ENCODE results near the gene NFKB2.

The NFKB2 gene

GRCh38 chr10:102418622-102419268 lies 23.2 kb downstream of the NFKB2 start, which contains the start of gene PSD:
PSD (minus strand) TSS chr10:102418785; CDS start chr10:102417038, 1,747 bp downstream.
- no peaks in the 10 kb centered on the region for H3K36me3 ChIP-seq (ENCODE audit: low read length)
- H3K9ac ChIP-seq (ENCODE audit: low read length) = peak within 1 kb of the TSS; percentile 68; the same call in 1 of the 2 replicates
- H3K79me2 ChIP-seq (ENCODE audit: insufficient read depth, low read length) = no peaks in the 10 kb centered on the region
- no peaks in the 10 kb centered on the region for H3K27me3 ChIP-seq (ENCODE audit: low read length)
- no peaks in the 10 kb centered on the region for H3K9me3 ChIP-seq (ENCODE audit: insufficient read depth, low read length)
- H3K4me2 ChIP-seq (ENCODE audit: low read depth, low read length, poor library complexity, severe bottlenecking) = peak within 1 kb of the TSS; percentile 74
- no peak within 1 kb of the TSS for H3K27ac ChIP-seq (ENCODE audit: low read depth, low read length)
- no peaks in the 10 kb centered on the region for H3K9me2 ChIP-seq (replicated peaks; ENCODE audit: insufficient read depth, low read length)
- no peaks in the 10 kb centered on the region for H4K20me1 ChIP-seq (ENCODE audit: low read depth, low read length)
- no peaks in the 10 kb centered on the region for H3F3A ChIP-seq (ENCODE audit: insufficient read depth)
- TF ChIP-seq EZH2phosphoT487 (conservative IDR thresholded peaks at IDR 0.05; ENCODE audit: low read length) = no peak
- no peak for TF ChIP-seq CTCF (IDR thresholded peaks at IDR 0.05; ENCODE audit: insufficient read depth, low read length, poor library complexity, severe bottlenecking)
- no peak within 1 kb of the TSS for H2AFZ ChIP-seq (ENCODE audit: low read depth, low read length, severe bottlenecking)
- H3K4me3 ChIP-seq (ENCODE audit: insufficient read depth, low read length, poor library complexity, severe bottlenecking) = peak within 1 kb of the TSS; percentile 82

- no peaks in the 10 kb centered on the region for H3K9me3 ChIP-seq (ENCODE audit: insufficient read depth, low read length)
- no peaks in the 10 kb centered on the region for H3K79me2 ChIP-seq (ENCODE audit: insufficient read depth, low read length)
- H3K27ac ChIP-seq (ENCODE audit: low read depth, low read length) = peak overlapping the region; percentile 79; the same call in 1 of the 2 replicates
- peak overlapping the region; percentile 68 for H3K9ac ChIP-seq (ENCODE audit: low read length)
- H2AFZ ChIP-seq (ENCODE audit: low read depth, low read length, severe bottlenecking) = peak overlapping the region; percentile 87
- no peaks in the 10 kb centered on the region for H3F3A ChIP-seq (ENCODE audit: insufficient read depth)
- peak overlapping the region; percentile 82 for H3K4me3 ChIP-seq (ENCODE audit: insufficient read depth, low read length, poor library complexity, severe bottlenecking)
- peak overlapping the region; percentile 74 for H3K4me2 ChIP-seq (ENCODE audit: low read depth, low read length, poor library complexity, severe bottlenecking)
- no peak for TF ChIP-seq CTCF (IDR thresholded peaks at IDR 0.05; ENCODE audit: insufficient read depth, low read length, poor library complexity, severe bottlenecking)
- TF ChIP-seq EZH2phosphoT487 (conservative IDR thresholded peaks at IDR 0.05; ENCODE audit: low read length) = no peak
- H3K27me3 ChIP-seq (ENCODE audit: low read length) = no peaks in the 10 kb centered on the region
- no peaks in the 10 kb centered on the region for H4K20me1 ChIP-seq (ENCODE audit: low read depth, low read length)
- no peaks in the 10 kb centered on the region for H3K36me3 ChIP-seq (ENCODE audit: low read length)
- no peaks in the 10 kb centered on the region for H3K9me2 ChIP-seq (replicated peaks; ENCODE audit: insufficient read depth, low read length)
Measured at GRCh38 chr10:102419269-102420180, 24.0 kb downstream of the NFKB2 start.

DNA sequence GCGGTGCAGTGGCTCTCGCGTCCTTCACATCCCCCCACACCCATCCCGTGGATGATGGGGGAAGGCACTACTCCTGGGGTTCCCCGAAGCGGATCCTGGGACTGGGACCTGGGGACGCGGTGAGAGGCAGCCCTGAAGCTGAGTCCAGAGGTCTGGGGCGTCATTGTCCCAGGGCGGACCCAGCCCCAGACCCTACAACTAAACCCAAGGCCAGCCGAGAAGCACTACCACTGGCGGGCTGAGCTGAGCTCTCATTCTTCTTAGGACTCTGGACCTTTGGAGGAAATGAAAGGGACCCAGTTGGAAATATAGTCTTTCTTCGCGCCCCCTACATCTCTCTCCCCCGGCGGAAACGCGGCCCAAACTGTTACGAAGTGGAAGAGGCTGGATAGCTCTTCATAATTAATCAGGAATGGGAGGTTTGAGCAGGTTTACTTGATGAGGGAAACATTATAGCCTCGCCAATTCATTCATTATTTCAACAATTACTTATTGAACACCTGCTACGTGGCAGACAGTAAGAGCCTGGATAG lies 24.7 kb downstream of the NFKB2 start:
- H3K27me3 ChIP-seq (ENCODE audit: low read length) = no peaks in the 10 kb centered on the region
- H3K4me3 ChIP-seq (ENCODE audit: insufficient read depth, low read length, poor library complexity, severe bottlenecking) = peak overlapping the region; percentile 82
- H3K36me3 ChIP-seq (ENCODE audit: low read length) = no peaks in the 10 kb centered on the region
- H4K20me1 ChIP-seq (ENCODE audit: low read depth, low read length) = no peaks in the 10 kb centered on the region
- no peaks in the 10 kb centered on the region for H3K9me3 ChIP-seq (ENCODE audit: insufficient read depth, low read length)
- H3K4me2 ChIP-seq (ENCODE audit: low read depth, low read length, poor library complexity, severe bottlenecking) = peak overlapping the region; percentile 74
- H3K27ac ChIP-seq (ENCODE audit: low read depth, low read length) = peak overlapping the region; percentile 79
- H3K9me2 ChIP-seq (replicated peaks; ENCODE audit: insufficient read depth, low read length) = no peaks in the 10 kb centered on the region
- H3K9ac ChIP-seq (ENCODE audit: low read length) = peak overlapping the region; percentile 68
- no peaks in the 10 kb centered on the region for H3F3A ChIP-seq (ENCODE audit: insufficient read depth)
- peak overlapping the region; percentile 87 for H2AFZ ChIP-seq (ENCODE audit: low read depth, low read length, severe bottlenecking)
- TF ChIP-seq CTCF (IDR thresholded peaks at IDR 0.05; ENCODE audit: insufficient read depth, low read length, poor library complexity, severe bottlenecking) (no peak), EZH2phosphoT487 (conservative IDR thresholded peaks at IDR 0.05; ENCODE audit: low read length) (no peak)
- H3K79me2 ChIP-seq (ENCODE audit: insufficient read depth, low read length) = no peaks in the 10 kb centered on the region
